Activated naive CD4-positive, alpha-beta T cell treated with anti-CD3 and anti-CD28 coated beads, Interleukin-2, amount 10 ng/mL, durations not matched to agents 7 days and 5 days (primary cell): ENCODE measurements around the gene EMILIN2.
"Not testable (repeated sequence)": the region's sequence is repeated elsewhere in the genome, so short reads cannot be mapped to it uniquely, and the experiment has no call there.

Experiments
- CTCF ChIA-PET: fragments of 350-600 bp; sonication (Branson Sonifier 250); formaldehyde crosslinking; loops from one replicate; lab custom pipeline; 2021; ENCODE audit warnings: antibody characterized with exemption; lab: Charles Lee
- DNase-seq: peaks from one replicate; pipeline ENCODE4 v3.0.0-alpha.2; 2020
- H3K27ac Mint-ChIP-seq: one replicate; pipeline ENCODE4 v1.8.0; 2021; ENCODE audit warnings: mild to moderate bottlenecking, moderate library complexity, mixed read lengths
- H3K27me3 Mint-ChIP-seq: one replicate; pipeline ENCODE4 v1.8.0; 2021; ENCODE audit warnings: mild to moderate bottlenecking, mixed read lengths
- H3K36me3 Mint-ChIP-seq: one replicate; pipeline ENCODE4 v1.8.0; 2021; ENCODE audit warnings: mixed read lengths
- H3K4me1 Mint-ChIP-seq: one replicate; pipeline ENCODE4 v1.8.0; 2021; ENCODE audit warnings: mixed read lengths
- H3K4me3 Mint-ChIP-seq: one replicate; pipeline ENCODE4 v1.8.0; 2021; ENCODE audit warnings: mild to moderate bottlenecking, moderate library complexity, mixed read lengths
- H3K9me3 Mint-ChIP-seq: one replicate; pipeline ENCODE4 v1.8.0; 2021; ENCODE audit warnings: mixed read lengths

EMILIN2 gene

GRCh38 chr18:2846636-2847316 is at the start of gene EMILIN2:
Gene EMILIN2, plus strand, starts transcription at chr18:2847006. Its CDS starts 183 bp downstream, at chr18:2847189.
- Mint-ChIP-seq H3K36me3 (no peaks in the 10 kb centered on the region), H3K4me3 (peak within 1 kb of the TSS; percentile 82), H3K27me3 (no peaks in the 10 kb centered on the region), H3K27ac (peak within 1 kb of the TSS; percentile 26), H3K9me3 (no peaks in the 10 kb centered on the region), H3K4me1 (peaks cover 18% of the 10 kb centered on the region)
- CTCF ChIA-PET = interaction anchor here (1.2 kb wide), 2 partner anchors 10 to 66 kb away, joined by 3 to 4 read pairs; no protein-coding TSS in a partner anchor
- DNase-seq = peak; percentile 56

DNA sequence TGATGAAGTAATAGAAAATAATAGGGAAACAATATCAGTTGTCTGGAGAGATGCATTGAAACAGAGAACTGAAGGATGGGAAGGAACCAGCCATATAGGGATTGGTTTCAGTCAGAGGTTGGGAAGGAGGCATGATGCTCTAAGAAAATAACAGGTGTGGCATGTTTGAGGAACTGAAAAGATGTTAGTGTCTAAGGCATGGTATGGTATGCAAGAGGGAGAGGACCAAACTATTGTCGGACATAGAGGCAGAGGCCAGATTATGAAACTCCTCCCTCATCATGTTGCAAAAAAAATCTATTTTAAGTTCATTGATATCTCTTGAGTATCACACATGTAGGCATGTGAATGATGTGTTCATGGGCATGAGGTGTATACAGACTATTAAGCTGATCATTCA is 48.9 kb upstream of the EMILIN2 start:
- H3K9me3 Mint-ChIP-seq = no peaks in the 10 kb centered on the region
- no peak for DNase-seq
- no peaks in the 10 kb centered on the region for H3K27me3 Mint-ChIP-seq
- CTCF ChIA-PET = no interaction called here
- H3K36me3 Mint-ChIP-seq = peaks cover 60% of the 10 kb centered on the region
- no peaks in the 10 kb centered on the region for H3K4me1 Mint-ChIP-seq
- H3K27ac Mint-ChIP-seq = no peak overlapping the region
- no peak overlapping the region for H3K4me3 Mint-ChIP-seq

GRCh38 chr18:2799369-2799768 is 47.4 kb upstream of the EMILIN2 start:
- Mint-ChIP-seq H3K27ac (no peak overlapping the region), H3K4me3 (no peak overlapping the region), H3K36me3 (peaks cover 59% of the 10 kb centered on the region), H3K9me3 (no peaks in the 10 kb centered on the region), H3K27me3 (no peaks in the 10 kb centered on the region), H3K4me1 (no peaks in the 10 kb centered on the region)
- CTCF ChIA-PET = no interaction called here
- no peak for DNase-seq

DNA sequence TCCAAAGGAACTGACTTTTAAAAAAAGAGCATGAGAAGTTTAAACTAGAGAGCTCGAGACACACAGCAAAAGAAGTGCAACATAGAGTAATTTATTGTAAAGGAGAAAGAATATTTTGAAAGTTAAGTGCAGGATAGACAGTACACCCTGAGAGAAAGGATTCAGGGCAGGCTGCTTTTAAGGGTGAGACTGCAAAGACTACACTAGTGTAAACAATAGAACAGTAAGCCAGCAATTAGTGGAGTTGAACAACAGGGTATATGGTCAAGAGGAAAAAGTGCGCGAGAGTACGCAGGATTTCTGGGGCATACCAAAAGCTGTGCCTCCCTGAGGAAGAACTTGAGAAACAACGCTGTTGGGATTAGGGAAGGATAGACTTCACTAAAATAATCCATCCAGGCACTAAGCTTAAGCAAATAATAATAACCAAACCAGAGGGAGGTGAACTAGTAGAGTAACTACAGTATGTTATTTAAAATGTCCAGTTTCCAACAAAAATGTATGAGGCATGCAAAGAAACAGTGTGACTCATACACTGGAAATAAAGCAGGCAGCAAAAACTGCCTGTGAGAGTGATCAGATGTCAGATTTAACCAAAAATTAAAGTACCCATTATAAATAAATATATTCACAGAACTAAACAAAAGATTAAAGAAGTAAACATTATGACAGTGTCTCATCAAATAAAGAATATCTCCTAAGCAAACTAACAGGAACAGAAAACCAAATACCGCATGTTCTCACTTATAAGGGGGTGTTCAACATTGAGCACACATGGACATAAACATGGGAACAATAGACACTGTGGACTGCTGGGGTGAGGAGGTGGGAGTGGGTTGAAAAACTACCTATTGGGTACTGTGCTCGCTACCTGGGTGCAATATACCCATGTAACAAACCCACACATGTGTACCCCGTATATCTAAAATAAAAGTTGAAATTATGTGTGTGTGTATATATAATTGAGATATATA is 40.5 kb upstream of the EMILIN2 start:
- H3K27me3 Mint-ChIP-seq = no peaks in the 10 kb centered on the region
- H3K36me3 Mint-ChIP-seq = peaks cover 29% of the 10 kb centered on the region
- H3K4me1 Mint-ChIP-seq = no peaks in the 10 kb centered on the region
- H3K9me3 Mint-ChIP-seq = peaks cover 9% of the 10 kb centered on the region
- CTCF ChIA-PET = no interaction called here
- no peak for DNase-seq
- H3K27ac Mint-ChIP-seq = no peak overlapping the region
- no peak overlapping the region for H3K4me3 Mint-ChIP-seq

GRCh38 chr18:2808640-2809039 is 38.2 kb upstream of the EMILIN2 start:
- H3K27me3 Mint-ChIP-seq, DNase-seq, H3K4me3 Mint-ChIP-seq, H3K27ac Mint-ChIP-seq, H3K4me1 Mint-ChIP-seq, CTCF ChIA-PET: not testable (repeated sequence)
- Mint-ChIP-seq H3K9me3 (peaks cover 13% of the 10 kb centered on the region), H3K36me3 (peaks cover 22% of the 10 kb centered on the region)

GRCh38 chr18:2809666-2810183 is 37.1 kb upstream of the EMILIN2 start:
- peaks cover 17% of the 10 kb centered on the region for H3K9me3 Mint-ChIP-seq
- DNase-seq, H3K4me1 Mint-ChIP-seq, H3K4me3 Mint-ChIP-seq, H3K27ac Mint-ChIP-seq, CTCF ChIA-PET, H3K27me3 Mint-ChIP-seq: not testable (repeated sequence)
- H3K36me3 Mint-ChIP-seq = peaks cover 20% of the 10 kb centered on the region

- Mint-ChIP-seq H3K4me1 (no peaks in the 10 kb centered on the region), H3K9me3 (peaks cover 23% of the 10 kb centered on the region), H3K27ac (no peak overlapping the region), H3K4me3 (no peak overlapping the region), H3K36me3 (peaks cover 10% of the 10 kb centered on the region), H3K27me3 (peaks cover under 1% of the 10 kb centered on the region)
- no peak for DNase-seq
- CTCF ChIA-PET = no interaction called here
Measured at GRCh38 chr18:2811416-2811815, 35.4 kb upstream of the EMILIN2 start.

- no peak for DNase-seq
- H3K36me3 Mint-ChIP-seq = no peaks in the 10 kb centered on the region
- peaks cover 19% of the 10 kb centered on the region for H3K9me3 Mint-ChIP-seq
- H3K27ac Mint-ChIP-seq = no peak overlapping the region
- CTCF ChIA-PET = no interaction called here
- no peak overlapping the region for H3K4me3 Mint-ChIP-seq
- peaks cover 14% of the 10 kb centered on the region for H3K27me3 Mint-ChIP-seq
- no peaks in the 10 kb centered on the region for H3K4me1 Mint-ChIP-seq
Measured at GRCh38 chr18:2814928-2815327, 31.9 kb upstream of the EMILIN2 start.

DNA sequence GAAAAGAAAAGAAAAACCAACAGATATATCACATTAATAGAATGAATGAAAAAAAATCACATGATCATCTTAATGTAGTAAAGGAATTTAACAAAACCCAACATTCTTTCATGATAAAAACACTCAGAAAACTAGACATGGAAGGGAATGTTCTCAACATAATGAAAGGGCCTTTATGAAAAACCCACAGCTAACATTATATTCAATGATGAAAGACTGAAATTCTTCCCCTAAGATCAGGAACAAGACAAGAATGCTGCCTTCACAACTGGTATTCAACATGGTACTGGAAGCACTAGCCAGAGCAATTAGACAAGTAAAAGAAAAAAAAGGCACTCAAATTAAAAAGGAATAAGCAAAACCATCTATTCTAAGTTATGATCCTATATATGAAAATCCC is 28.5 kb upstream of the EMILIN2 start:
- DNase-seq = no peak
- no peaks in the 10 kb centered on the region for H3K4me1 Mint-ChIP-seq
- H3K4me3 Mint-ChIP-seq = no peak overlapping the region
- CTCF ChIA-PET = interaction anchor here (0.7 kb wide), 1 partner anchor 245 kb away, joined by 3 read pairs; no protein-coding TSS in a partner anchor
- no peaks in the 10 kb centered on the region for H3K36me3 Mint-ChIP-seq
- no peak overlapping the region for H3K27ac Mint-ChIP-seq
- peaks cover 32% of the 10 kb centered on the region for H3K27me3 Mint-ChIP-seq
- H3K9me3 Mint-ChIP-seq = peaks cover 13% of the 10 kb centered on the region

DNA sequence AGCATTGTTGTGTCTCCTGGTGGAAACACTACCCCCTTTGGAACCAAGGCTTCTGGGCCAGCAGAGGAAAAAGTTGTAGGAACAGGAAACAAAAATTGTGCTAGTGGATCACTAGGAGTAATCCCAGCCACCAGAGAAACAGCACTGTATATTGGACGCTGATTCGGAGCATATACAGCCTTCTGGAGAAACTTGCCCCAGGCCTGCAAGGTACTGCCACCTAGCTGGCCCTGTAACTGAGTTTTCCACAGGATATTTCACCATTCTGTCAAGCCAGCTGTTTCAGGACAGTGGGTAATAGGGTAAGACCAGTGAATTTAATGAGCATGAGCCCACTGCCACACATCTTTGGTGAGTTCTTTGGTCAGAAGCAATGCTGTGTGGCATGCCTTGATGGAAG is 25.1 kb upstream of the EMILIN2 start:
- peaks cover 39% of the 10 kb centered on the region for H3K27me3 Mint-ChIP-seq
- CTCF ChIA-PET = no interaction called here
- no peaks in the 10 kb centered on the region for H3K36me3 Mint-ChIP-seq
- no peak overlapping the region for H3K27ac Mint-ChIP-seq
- H3K4me1 Mint-ChIP-seq = no peaks in the 10 kb centered on the region
- peaks cover 3% of the 10 kb centered on the region for H3K9me3 Mint-ChIP-seq
- no peak for DNase-seq
- no peak overlapping the region for H3K4me3 Mint-ChIP-seq

- peaks cover 40% of the 10 kb centered on the region for H3K27me3 Mint-ChIP-seq
- H3K4me3 Mint-ChIP-seq = no peak overlapping the region
- H3K36me3 Mint-ChIP-seq = no peaks in the 10 kb centered on the region
- DNase-seq = no peak
- no peak overlapping the region for H3K27ac Mint-ChIP-seq
- peaks cover 3% of the 10 kb centered on the region for H3K9me3 Mint-ChIP-seq
- CTCF ChIA-PET = interaction anchor here (0.7 kb wide), 2 partner anchors 20 to 21 kb away, joined by 3 to 5 read pairs; no protein-coding TSS in a partner anchor
- no peaks in the 10 kb centered on the region for H3K4me1 Mint-ChIP-seq
Measured at GRCh38 chr18:2822213-2822921, 24.4 kb upstream of the EMILIN2 start.

- no peak overlapping the region for H3K4me3 Mint-ChIP-seq
- H3K4me1 Mint-ChIP-seq = no peaks in the 10 kb centered on the region
- H3K27ac Mint-ChIP-seq = no peak overlapping the region
- CTCF ChIA-PET = no interaction called here
- peaks cover 3% of the 10 kb centered on the region for H3K9me3 Mint-ChIP-seq
- peaks cover 33% of the 10 kb centered on the region for H3K27me3 Mint-ChIP-seq
- no peaks in the 10 kb centered on the region for H3K36me3 Mint-ChIP-seq
- no peak for DNase-seq
Measured at GRCh38 chr18:2823202-2823601, 23.6 kb upstream of the EMILIN2 start.

GRCh38 chr18:2823966-2824365 is 22.8 kb upstream of the EMILIN2 start:
- DNase-seq = no peak
- Mint-ChIP-seq H3K4me1 (no peaks in the 10 kb centered on the region), H3K9me3 (no peaks in the 10 kb centered on the region), H3K36me3 (no peaks in the 10 kb centered on the region), H3K27me3 (peaks cover 30% of the 10 kb centered on the region), H3K27ac (no peak overlapping the region), H3K4me3 (no peak overlapping the region)
- CTCF ChIA-PET = no interaction called here

GRCh38 chr18:2824865-2825264 is 21.9 kb upstream of the EMILIN2 start:
- Mint-ChIP-seq H3K27ac (no peak overlapping the region), H3K4me3 (no peak overlapping the region), H3K9me3 (no peaks in the 10 kb centered on the region), H3K27me3 (peaks cover 35% of the 10 kb centered on the region), H3K4me1 (no peaks in the 10 kb centered on the region), H3K36me3 (no peaks in the 10 kb centered on the region)
- no peak for DNase-seq
- CTCF ChIA-PET = no interaction called here
